ACC112 (cell line): Measurements from ENCODE around the gene GART.
A peak's percentile ranks its signal among the peaks of the same experiment; 100 is the strongest.
"Not testable (repeated sequence)": the region's sequence is repeated elsewhere in the genome, so short reads cannot be mapped to it uniquely, and the experiment has no call there.

Source experiments
- H2AFZ ChIP-seq: fragments of 200-600 bp; sonication (generic); one replicate; pipeline ENCODE4 v1.6.0; 2017; ENCODE audit warnings: antibody characterized with exemption, low read length; ENCODE audit not compliant: unreplicated experiment
- H3K27ac ChIP-seq: fragments of 200-600 bp; sonication (generic); 2 replicates; pipeline ENCODE4 v1.5.1; 2014; ENCODE audit warnings: low read depth, mild to moderate bottlenecking, antibody characterized with exemption, low read length, moderate library complexity
- H3K27me3 ChIP-seq: fragments of 200-600 bp; sonication (generic); 2 replicates; pipeline ENCODE4 v1.6.1; 2014; ENCODE audit warnings: mild to moderate bottlenecking, antibody characterized with exemption, low read length, moderate library complexity, mixed read lengths; ENCODE audit not compliant: insufficient read depth
- H3K36me3 ChIP-seq: fragments of 200-600 bp; sonication (generic); 2 replicates; pipeline ENCODE4 v1.6.1; 2016; ENCODE audit warnings: mild to moderate bottlenecking, antibody characterized with exemption, low read length, moderate library complexity, mixed read lengths; ENCODE audit not compliant: insufficient read depth
- H3K4me1 ChIP-seq: fragments of 200-600 bp; sonication (generic); one replicate; pipeline ENCODE4 v1.6.1; 2016; ENCODE audit warnings: low read length, mixed read lengths; ENCODE audit not compliant: insufficient read depth, unreplicated experiment, control insufficient read depth
- H3K4me3 ChIP-seq: fragments of 200-600 bp; sonication (generic); 2 replicates; pipeline ENCODE4 v1.5.1; 2014; ENCODE audit warnings: mild to moderate bottlenecking, low read depth, low read length
- H3K79me2 ChIP-seq: fragments of 200-600 bp; sonication (generic); one replicate; pipeline ENCODE4 v1.6.0; 2016; ENCODE audit warnings: low read length; ENCODE audit not compliant: control insufficient read depth, unreplicated experiment, insufficient read depth

Gene GART

GRCh38 chr21:33512481-33512880 lies 29.4 kb downstream of the GART start:
- peaks cover 42% of the 10 kb centered on the region for H3K36me3 ChIP-seq

GRCh38 chr21:33511639-33512038 lies 30.3 kb downstream of the GART start:
- Histone ChIP-seq H3K4me1 (peaks cover 10% of the 10 kb centered on the region), H2AFZ (no peak overlapping the region), H3K4me3 (no peak overlapping the region), H3K27me3 (no peaks in the 10 kb centered on the region), H3K79me2 (no peaks in the 10 kb centered on the region), H3K36me3 (peaks cover 45% of the 10 kb centered on the region), H3K27ac (no peak overlapping the region)

More at GRCh38 chr21:33512481-33512880, 29.4 kb downstream of the GART start:
- Histone ChIP-seq H3K4me1 (peaks cover 10% of the 10 kb centered on the region), H3K27ac (no peak overlapping the region), H3K79me2 (no peaks in the 10 kb centered on the region), H3K4me3 (no peak overlapping the region), H2AFZ (no peak overlapping the region), H3K27me3 (no peaks in the 10 kb centered on the region)

DNA sequence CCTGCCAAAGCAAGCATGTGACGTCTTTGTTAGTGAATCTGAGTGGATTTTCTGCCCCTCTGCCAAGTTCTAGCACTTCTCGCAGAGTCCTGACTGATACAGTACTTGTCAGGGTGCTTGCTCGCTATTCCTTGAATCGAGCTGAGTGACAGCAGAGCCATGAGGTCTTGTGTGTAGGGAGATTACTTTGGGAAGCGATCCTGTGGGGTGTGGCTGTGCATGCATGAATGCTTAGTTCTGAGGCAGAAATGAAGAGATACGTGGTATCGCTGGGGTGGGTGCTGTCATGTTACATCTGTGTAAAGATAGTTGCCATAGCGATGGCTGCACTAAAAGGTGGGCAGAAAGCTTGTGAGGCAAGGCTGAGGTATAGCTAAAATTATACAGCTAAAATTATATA lies 31.1 kb downstream of the GART start:
- H3K79me2 ChIP-seq = no peaks in the 10 kb centered on the region
- no peaks in the 10 kb centered on the region for H3K27me3 ChIP-seq
- H3K4me1 ChIP-seq = peaks cover 10% of the 10 kb centered on the region
- H3K27ac ChIP-seq = no peak overlapping the region
- peaks cover 43% of the 10 kb centered on the region for H3K36me3 ChIP-seq
- no peak overlapping the region for H2AFZ ChIP-seq
- H3K4me3 ChIP-seq = no peak overlapping the region

DNA sequence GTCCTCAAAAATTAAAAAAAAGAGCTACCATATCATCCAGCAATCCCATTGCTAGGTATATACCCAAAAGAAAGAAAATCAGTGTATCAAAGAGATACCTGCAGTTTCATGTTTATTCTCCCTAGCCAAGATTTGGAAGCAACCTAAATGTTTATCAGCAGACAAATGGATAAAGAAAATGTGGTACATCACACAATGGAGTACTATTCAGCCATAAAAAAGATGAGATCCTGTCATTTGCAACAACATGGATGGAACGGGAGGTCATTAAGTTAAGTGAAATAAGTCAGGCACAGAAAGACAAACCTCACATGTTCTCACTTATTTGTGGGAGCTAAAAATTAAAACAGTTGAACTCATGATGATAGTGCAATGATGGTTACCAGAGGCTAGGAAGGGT lies 34.9 kb downstream of the GART start:
- not testable (repeated sequence) for H3K4me3 ChIP-seq, H3K79me2 ChIP-seq, H3K27ac ChIP-seq, H2AFZ ChIP-seq, H3K4me1 ChIP-seq, H3K27me3 ChIP-seq
- peaks cover 39% of the 10 kb centered on the region for H3K36me3 ChIP-seq

- Histone ChIP-seq H3K79me2 (no peaks in the 10 kb centered on the region), H2AFZ (no peak overlapping the region), H3K27me3 (no peaks in the 10 kb centered on the region), H3K27ac (no peak overlapping the region), H3K4me1 (no peaks in the 10 kb centered on the region), H3K36me3 (peaks cover 36% of the 10 kb centered on the region), H3K4me3 (no peak overlapping the region)
Observed at GRCh38 chr21:33505833-33506232, 36.1 kb downstream of the GART start.

- Histone ChIP-seq H2AFZ (no peak overlapping the region), H3K27me3 (no peaks in the 10 kb centered on the region; the same call in 1 of the 2 replicates), H3K4me1 (peaks cover 5% of the 10 kb centered on the region), H3K79me2 (no peaks in the 10 kb centered on the region), H3K4me3 (no peak overlapping the region), H3K36me3 (no peaks in the 10 kb centered on the region), H3K27ac (no peak overlapping the region)
Observed at GRCh38 chr21:33496345-33496744, 45.6 kb downstream of the GART start.

- Histone ChIP-seq H3K79me2 (no peaks in the 10 kb centered on the region), H3K27ac (no peak overlapping the region), H2AFZ (no peak overlapping the region), H3K4me3 (no peak overlapping the region), H3K36me3 (no peaks in the 10 kb centered on the region), H3K27me3 (no peaks in the 10 kb centered on the region; the same call in 1 of the 2 replicates), H3K4me1 (peaks cover 5% of the 10 kb centered on the region)
Observed at GRCh38 chr21:33495743-33496142, 46.2 kb downstream of the GART start.

- Histone ChIP-seq H3K27me3 (no peaks in the 10 kb centered on the region; the same call in 1 of the 2 replicates), H3K27ac (no peak overlapping the region)
Observed at GRCh38 chr21:33493756-33494155, 48.2 kb downstream of the GART start.

GRCh38 chr21:33492571-33492970 lies 49.3 kb downstream of the GART start:
- Histone ChIP-seq H3K36me3 (no peaks in the 10 kb centered on the region), H3K4me3 (no peak overlapping the region), H3K79me2 (no peaks in the 10 kb centered on the region), H3K27me3 (no peaks in the 10 kb centered on the region; the same call in 1 of the 2 replicates), H2AFZ (no peak overlapping the region), H3K4me1 (peaks cover 5% of the 10 kb centered on the region), H3K27ac (no peak overlapping the region)

More at GRCh38 chr21:33493756-33494155, 48.2 kb downstream of the GART start:
- Histone ChIP-seq H3K36me3 (no peaks in the 10 kb centered on the region), H3K4me1 (peaks cover 5% of the 10 kb centered on the region), H3K4me3 (no peak overlapping the region), H3K79me2 (no peaks in the 10 kb centered on the region), H2AFZ (no peak overlapping the region)

GRCh38 chr21:33491373-33492102 lies 50.4 kb downstream of the GART start, which contains the start of gene DNAJC28:
DNAJC28 (minus strand) TSS chr21:33491716; CDS start chr21:33489393, 2,323 bp downstream.
- no peaks in the 10 kb centered on the region for H3K79me2 ChIP-seq
- no peaks in the 10 kb centered on the region; the same call in 1 of the 2 replicates for H3K27me3 ChIP-seq
- H3K4me3 ChIP-seq = peak within 1 kb of the TSS; percentile 92
- H2AFZ ChIP-seq = peak within 1 kb of the TSS; percentile 97
- H3K36me3 ChIP-seq = no peaks in the 10 kb centered on the region
- H3K4me1 ChIP-seq = peaks cover 5% of the 10 kb centered on the region
- 0 out of 2 replicates have a peak within 1 kb of the TSS, but pooled peaks have one; percentile 21 for H3K27ac ChIP-seq

- Histone ChIP-seq H3K36me3 (no peaks in the 10 kb centered on the region), H3K79me2 (no peaks in the 10 kb centered on the region), H3K4me3 (peak overlapping the region; percentile 92), H2AFZ (peak overlapping the region; percentile 97), H3K27ac (no peak overlapping the region), H3K4me1 (peaks cover 5% of the 10 kb centered on the region), H3K27me3 (no peaks in the 10 kb centered on the region; the same call in 1 of the 2 replicates)
Observed at GRCh38 chr21:33490991-33491372, 50.9 kb downstream of the GART start.
